HuH-7.5 (cell line): Measurements from ENCODE around the gene ARHGEF28.

Experiments used
- DNase-seq: peaks from one replicate; pipeline ENCODE4 v3.0.0; 2011; ENCODE audit warnings: low spot score

The ARHGEF28 gene

GRCh38 chr5:73857446-73857845 lies 231.4 kb downstream of the ARHGEF28 start:
- no peak for DNase-seq

DNA sequence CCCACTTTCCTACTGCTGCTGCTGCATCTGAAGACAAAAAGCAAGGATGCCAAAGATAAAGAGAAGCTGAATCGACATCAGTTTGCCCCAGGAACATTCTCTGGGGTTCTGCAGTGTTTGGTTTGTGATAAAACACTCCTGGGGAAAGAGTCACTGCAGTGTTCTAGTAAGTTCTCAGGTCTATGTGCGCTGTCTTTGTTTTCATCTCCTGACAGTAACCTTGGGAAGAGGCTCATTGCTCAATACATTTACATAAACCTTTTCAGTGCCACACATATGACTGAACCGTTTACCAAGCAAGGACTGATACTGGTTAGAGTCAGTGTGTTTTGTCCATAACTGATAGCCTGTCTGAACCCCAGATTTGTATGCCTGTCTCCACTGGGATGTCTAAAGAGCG lies 232.1 kb downstream of the ARHGEF28 start:
- DNase-seq: peak; percentile 5

GRCh38 chr5:73858776-73859175 lies 232.8 kb downstream of the ARHGEF28 start:
- no peak for DNase-seq

DNA sequence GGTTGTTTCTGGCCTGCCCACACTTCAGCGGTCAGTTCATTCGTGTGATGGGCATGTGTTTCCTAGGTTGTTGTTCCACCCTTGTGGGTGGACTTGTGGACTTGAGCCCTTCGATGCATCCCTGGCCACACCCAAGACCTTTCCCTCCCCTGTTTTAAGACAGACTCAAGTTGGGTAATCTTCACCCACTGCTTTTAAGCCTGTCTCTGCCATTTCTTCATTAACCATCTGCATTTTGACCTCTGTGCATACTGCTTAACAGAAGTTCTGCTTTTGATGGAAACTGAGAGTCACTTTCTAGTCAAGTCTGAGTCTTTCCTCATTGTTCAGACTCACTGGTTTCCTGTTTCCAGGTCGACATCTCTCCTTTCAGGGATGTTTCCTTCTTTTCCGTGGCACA lies 233.7 kb downstream of the ARHGEF28 start:
- no peak for DNase-seq

DNA sequence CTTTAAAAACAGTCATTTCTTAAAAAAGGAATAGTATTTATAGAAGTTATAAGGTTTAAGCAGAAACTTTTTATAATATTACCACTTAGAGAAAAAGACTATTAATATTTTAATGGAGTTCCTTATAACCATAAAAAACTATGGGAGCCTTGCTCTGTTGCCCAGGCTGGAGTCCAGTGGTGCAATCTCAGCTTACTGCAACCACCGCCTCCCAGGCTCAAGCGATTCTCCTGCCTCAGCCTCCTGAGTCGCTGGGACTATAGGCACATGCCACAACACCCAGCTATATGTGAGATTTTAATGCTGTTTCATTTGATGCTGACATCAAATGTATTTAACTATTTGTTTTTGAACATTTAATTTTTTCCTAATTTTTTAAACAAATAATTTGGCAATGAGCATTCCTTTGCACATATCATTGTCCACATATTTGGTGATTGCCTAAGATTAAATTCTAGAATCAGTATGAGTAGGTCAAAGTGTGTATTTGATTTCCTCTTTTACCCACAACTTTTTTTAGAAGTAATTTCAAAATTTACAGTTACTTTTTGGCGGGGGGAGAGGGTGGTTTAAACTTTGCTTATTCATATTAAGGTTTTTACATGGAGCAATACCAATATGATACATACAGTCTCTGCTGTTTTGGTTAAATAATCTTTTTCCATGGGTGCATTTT lies 235.5 kb downstream of the ARHGEF28 start:
- no peak for DNase-seq

- DNase-seq: no peak
Observed at GRCh38 chr5:73862796-73863195, 236.8 kb downstream of the ARHGEF28 start.

DNA sequence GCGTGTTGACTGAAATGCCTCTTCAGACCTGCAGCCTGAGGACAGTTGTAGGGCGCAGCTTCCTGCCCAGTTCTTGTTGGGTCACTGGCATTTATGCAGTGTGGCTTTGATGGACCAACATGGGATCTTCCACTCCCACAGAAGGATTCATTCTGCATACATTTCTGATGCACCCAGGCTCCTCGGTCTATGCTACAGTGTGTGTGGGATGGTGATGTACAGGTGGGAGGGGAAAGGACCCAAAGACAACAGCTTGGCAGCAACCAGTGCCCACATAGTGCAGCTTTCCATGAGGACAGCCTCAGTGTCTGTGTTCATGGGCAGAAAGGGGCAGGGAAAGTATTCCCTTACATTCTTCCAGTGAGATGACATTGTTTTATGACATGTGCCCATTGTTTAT lies 237.9 kb downstream of the ARHGEF28 start:
- no peak for DNase-seq

DNA sequence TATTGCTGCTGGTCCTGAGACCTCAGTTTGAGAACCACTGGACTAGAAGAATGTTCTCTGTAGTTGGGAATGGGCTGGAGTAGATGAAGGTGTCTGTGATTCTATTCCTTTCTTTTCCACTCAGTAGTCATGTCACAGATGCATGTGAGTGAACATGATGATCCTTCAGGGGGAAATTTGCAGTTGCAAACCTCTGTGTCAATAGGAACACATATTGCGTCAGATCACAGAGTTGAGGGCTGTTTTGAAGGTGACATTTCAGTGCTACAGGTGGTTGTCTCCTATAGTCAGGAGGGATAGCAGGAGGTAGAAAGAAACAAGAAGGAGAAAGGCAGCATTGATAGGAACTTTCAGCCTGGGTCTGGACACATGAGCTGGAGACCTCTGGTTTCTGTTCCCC lies 239.3 kb downstream of the ARHGEF28 start:
- no peak for DNase-seq

- DNase-seq: no peak
Observed at GRCh38 chr5:73867345-73868335, 241.6 kb downstream of the ARHGEF28 start.

DNA sequence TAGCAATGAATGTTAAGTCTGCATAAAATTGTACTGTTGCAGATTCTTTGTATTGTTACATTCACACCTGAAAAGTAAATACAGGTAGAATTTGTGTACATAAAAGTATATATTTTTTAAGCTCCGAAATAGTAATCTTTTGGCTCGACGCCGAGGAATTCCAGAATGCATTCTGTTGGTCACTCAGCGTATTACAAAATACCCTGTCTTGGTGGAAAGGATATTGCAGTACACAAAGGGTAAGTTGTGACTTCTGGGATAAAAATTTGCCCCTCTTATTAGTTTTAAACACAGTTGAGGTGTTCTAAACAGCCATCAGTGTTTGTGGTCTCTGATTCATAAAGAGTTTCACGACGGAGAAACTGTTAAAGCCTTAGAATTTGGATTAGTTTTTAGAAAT lies 257.6 kb downstream of the ARHGEF28 start:
- DNase-seq: no peak

DNA sequence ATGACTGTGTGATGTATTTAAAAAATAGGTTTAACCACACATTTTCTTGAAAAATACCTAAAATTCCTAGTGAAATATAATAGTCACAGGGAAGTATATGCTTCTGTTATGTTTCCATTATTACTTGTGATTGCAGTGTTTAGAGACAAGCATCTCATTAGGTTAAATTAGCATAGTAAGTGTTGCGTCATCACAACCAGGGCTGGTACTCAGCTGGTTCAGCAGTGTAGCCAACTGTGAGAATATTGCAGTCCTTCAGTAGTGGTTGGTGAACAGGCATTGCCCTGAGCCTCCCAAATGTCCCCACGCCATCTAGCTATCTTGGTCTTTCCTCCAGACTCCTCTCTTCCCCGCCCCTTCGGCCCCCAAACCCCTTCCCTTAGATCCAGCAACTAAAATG lies 261.7 kb downstream of the ARHGEF28 start:
- no peak for DNase-seq

GRCh38 chr5:73890569-73890968 lies 264.6 kb downstream of the ARHGEF28 start:
- no peak for DNase-seq

DNA sequence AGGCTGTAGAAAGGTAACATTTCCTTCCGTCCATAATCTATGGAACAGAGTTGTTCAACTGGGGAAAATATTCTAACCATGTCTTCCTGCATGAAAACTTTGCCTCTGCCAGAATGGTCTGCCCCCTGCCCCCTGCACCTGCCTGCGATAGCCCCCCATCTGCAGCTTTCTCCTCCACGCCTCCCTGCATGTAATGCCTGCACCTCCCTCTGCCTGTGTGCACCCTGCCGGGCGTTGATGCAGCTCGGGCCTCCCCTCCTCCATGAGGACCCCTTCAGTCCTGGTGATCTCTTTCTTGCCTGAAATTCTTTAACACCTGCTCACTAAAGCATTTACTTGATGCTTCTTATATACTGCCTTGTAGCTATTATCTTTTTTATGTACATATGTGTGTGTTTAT lies 266.2 kb downstream of the ARHGEF28 start:
- DNase-seq: no peak

DNA sequence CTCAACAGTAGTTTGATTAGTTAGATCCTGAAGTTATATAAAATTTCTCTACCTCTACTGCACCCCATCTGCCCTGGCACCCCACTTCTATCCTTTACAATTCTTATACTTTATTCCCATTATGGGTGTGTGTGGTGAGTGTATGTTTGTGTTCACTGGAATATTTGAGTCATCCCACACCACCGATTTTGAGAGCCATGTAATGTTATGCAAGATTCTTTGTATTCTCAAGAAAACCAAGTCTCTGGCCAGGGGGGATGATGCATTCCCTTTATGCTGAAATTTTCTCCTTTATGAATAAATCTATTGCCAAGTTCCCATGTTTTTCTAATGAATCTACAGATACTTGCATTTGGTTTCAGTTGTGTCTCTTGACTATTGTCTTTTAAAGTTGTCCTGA lies 266.8 kb downstream of the ARHGEF28 start:
- no peak for DNase-seq

GRCh38 chr5:73893813-73894212 lies 267.8 kb downstream of the ARHGEF28 start:
- DNase-seq: no peak

- no peak for DNase-seq
Observed at GRCh38 chr5:73894860-73895259, 268.9 kb downstream of the ARHGEF28 start.

DNA sequence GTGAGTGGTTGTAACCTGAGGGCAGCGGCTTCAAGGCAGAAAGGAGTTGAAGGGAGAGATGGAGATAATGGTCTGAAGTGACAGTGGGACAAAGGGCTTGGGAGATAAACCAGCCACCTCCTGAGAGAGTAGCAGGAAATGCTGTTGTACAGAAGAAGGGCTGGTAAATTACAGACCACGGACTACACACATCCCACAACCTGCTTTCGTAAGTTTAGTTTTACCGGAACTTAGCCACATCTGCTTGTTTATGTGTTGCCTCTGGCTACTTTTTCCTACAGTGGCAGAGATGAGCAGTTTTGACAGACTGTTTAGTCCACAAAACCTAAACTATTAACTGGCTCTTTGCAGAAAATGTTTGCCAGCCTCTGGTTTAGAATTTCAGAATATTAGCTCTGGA lies 269.5 kb downstream of the ARHGEF28 start:
- no peak for DNase-seq

GRCh38 chr5:73896097-73896496 lies 270.1 kb downstream of the ARHGEF28 start:
- DNase-seq: no peak

DNA sequence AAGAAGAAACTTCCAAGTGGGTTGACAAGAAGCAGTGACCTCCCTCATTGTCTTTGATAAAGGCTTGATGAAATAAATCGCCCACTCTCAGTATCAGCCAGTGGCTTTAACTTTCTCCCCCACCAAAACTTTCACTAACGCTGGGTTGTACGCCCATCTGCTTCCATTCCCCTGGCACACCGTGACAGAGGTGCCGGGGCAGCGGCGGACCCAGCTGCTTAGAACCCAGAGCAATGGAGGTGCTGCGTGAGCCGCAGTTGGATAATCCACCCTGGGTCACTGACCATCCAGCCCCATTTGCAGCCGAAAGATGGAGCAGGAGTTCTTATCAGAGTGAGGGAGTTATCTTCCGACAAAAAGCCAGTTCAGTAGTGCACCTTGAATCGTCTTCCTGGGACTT lies 270.7 kb downstream of the ARHGEF28 start:
- DNase-seq: no peak

- DNase-seq: no peak
Observed at GRCh38 chr5:73897893-73898292, 271.9 kb downstream of the ARHGEF28 start.

GRCh38 chr5:73899055-73899454 lies 273.1 kb downstream of the ARHGEF28 start:
- DNase-seq: no peak

DNA sequence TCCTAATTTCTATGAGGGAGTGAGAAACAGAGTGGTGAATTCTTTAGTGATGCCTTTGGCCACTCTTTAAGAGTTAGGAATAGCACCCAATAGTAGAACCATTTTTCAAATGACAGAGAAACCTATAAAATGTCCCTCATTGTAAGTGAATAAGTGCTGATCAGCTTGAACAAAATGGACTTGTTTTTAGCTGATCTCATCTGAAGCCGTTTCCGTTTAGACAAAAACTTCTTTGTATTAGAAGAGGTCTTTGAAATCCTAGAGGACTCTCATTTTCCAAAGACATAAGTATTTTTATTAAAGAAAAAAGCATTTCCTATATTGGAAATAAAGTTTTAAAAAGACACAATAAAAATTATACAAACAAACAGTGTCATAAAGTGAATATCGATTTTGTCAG lies 273.9 kb downstream of the ARHGEF28 start:
- DNase-seq: no peak

DNA sequence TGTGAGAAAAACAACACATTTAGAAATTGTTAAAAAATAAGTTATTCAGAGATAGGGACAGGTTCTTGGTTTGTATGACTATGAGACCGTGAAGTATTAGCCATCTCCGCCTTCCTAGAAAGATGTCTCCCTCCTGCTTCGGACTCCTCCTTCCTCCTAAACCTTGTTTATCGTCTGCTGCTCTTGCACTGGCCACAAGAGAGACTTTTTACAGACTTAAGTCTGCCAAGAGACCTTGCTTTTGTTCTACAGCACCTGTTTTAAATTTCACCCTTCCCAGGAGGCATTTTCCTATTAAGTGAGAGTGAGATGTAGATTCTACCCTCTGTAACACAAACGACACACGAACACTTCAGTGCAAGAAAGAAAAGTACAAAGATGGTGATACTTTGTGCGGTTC lies 274.6 kb downstream of the ARHGEF28 start:
- no peak for DNase-seq
